Fibroblast of skin of right biceps (primary cell): Measurements from ENCODE around the gene FBXO17.
"Not testable (repeated sequence)": the region's sequence is repeated elsewhere in the genome, so short reads cannot be mapped to it uniquely, and the experiment has no call there.

Experiments
- DNase-seq: peaks from one replicate; pipeline ENCODE4 v3.0.0-alpha.2; 2013

FBXO17 gene

GRCh38 chr19:38941979-38942378, 33.6 kb downstream of the FBXO17 start:
- no peak for DNase-seq

GRCh38 chr19:38941466-38941865, 34.1 kb downstream of the FBXO17 start:
- not testable (repeated sequence) for DNase-seq

- DNase-seq: no peak
Measured at GRCh38 chr19:38939957-38940356, 35.6 kb downstream of the FBXO17 start.

GRCh38 chr19:38933544-38933943, 42.0 kb downstream of the FBXO17 start:
- no peak for DNase-seq

GRCh38 chr19:38932425-38933179, 42.9 kb downstream of the FBXO17 start:
- peak; percentile 44 for DNase-seq

GRCh38 chr19:38931521-38931793, 44.1 kb downstream of the FBXO17 start:
- no peak for DNase-seq

GRCh38 chr19:38930776-38931520, 44.6 kb downstream of the FBXO17 start, which contains the start of gene MRPS12:
MRPS12 (plus strand) TSS chr19:38930944; CDS start chr19:38931295, 351 bp downstream.
- DNase-seq: peak; percentile 99

- DNase-seq: peak; percentile 91
Measured at GRCh38 chr19:38929929-38930775, 45.4 kb downstream of the FBXO17 start, which contains the start of gene SARS2. SARS2 (minus strand) TSS chr19:38930763; CDS start chr19:38930736, 27 bp downstream.

GRCh38 chr19:38928391-38929001, 47.0 kb downstream of the FBXO17 start:
- DNase-seq: no peak

GRCh38 chr19:38924388-38924787, 51.2 kb downstream of the FBXO17 start:
- no peak for DNase-seq

GRCh38 chr19:38922482-38922881, 53.1 kb downstream of the FBXO17 start:
- DNase-seq: no peak

- no peak for DNase-seq
Measured at GRCh38 chr19:38921420-38922274, 53.9 kb downstream of the FBXO17 start.

GRCh38 chr19:38920602-38921419, 54.7 kb downstream of the FBXO17 start:
- DNase-seq: no peak

- no peak for DNase-seq
Measured at GRCh38 chr19:38919837-38920601, 55.5 kb downstream of the FBXO17 start.

GRCh38 chr19:38918526-38918925, 57.0 kb downstream of the FBXO17 start:
- DNase-seq: no peak

- DNase-seq: no peak
Measured at GRCh38 chr19:38917921-38918491, 57.5 kb downstream of the FBXO17 start.

- DNase-seq: no peak
Measured at GRCh38 chr19:38917516-38917915, 58.0 kb downstream of the FBXO17 start.

- no peak for DNase-seq
Measured at GRCh38 chr19:38915329-38916321, 59.9 kb downstream of the FBXO17 start.

- no peak for DNase-seq
Measured at GRCh38 chr19:38913958-38914357, 61.6 kb downstream of the FBXO17 start.
